ENCODE data around the gene CLCN5.

DNA sequence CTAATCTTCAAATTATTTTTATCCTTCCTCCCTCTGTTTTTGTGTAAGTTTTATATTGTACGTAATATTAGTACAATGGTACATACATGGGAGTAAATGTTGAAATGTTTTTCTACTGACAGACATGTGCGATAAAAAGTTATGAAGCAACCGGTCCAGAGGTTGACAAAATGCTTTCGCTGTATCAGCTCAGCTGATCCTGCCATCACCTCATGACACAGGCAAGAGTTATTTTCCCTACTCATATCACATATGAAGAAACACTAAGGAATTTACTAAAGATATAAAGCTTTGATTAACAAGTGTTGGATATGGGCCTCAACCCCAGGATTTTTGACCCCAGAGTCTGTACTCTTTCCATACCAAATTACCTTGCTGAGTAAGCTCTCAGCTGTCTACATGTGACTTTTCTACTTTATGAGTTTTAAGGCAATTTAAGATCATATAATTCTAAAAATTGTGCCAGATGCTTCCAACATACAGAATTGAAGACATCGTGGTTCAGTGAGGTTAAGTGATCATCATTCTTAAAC, 50.0 kb downstream of the CLCN5 start:
- no peak for TF ChIP-seq POLR2AphosphoS5 (IDR thresholded peaks at IDR 0.05)
- TF ChIP-seq CTCF (IDR thresholded peaks at IDR 0.05) = no peak
- no peak for TF ChIP-seq POLR2A (IDR thresholded peaks at IDR 0.05)

Data from breast epithelium (tissue), 3 donors.